Tibial nerve (tissue), 4 donors: ENCODE measurements around the gene HEPHL1.

Experiments used
- EP300 ChIP-seq, 2 donors: sonication (generic); formaldehyde crosslinking; IDR thresholded peaks; one replicate each; pipeline ENCODE4 v1.6.1; 2017; ENCODE audit warnings: antibody characterized with exemption in 2 of 2, mild to moderate bottlenecking in 1 of 2
- POLR2A ChIP-seq, 2 donors: fragments of 450-650 bp; IDR thresholded peaks; one replicate each; pipeline ENCODE4 v1.6.1; 2017; ENCODE audit warnings: antibody characterized with exemption in 2 of 2, mild to moderate bottlenecking in 2 of 2, moderate library complexity in 2 of 2
- TF ChIP-seq, protein P1 (sequence below), 5 experiments: fragments of 200-600 bp in 3 of 5; fragments of 450-650 bp in 2 of 5; sonication (generic) in 3 of 5; IDR thresholded peaks; one replicate each; pipeline ENCODE4 v1.5.1; 2016 to 2019; ENCODE audit warnings: antibody characterized with exemption in 5 of 5, mild to moderate bottlenecking in 3 of 5, moderate library complexity in 2 of 5

- TF ChIP-seq, protein P1, sequence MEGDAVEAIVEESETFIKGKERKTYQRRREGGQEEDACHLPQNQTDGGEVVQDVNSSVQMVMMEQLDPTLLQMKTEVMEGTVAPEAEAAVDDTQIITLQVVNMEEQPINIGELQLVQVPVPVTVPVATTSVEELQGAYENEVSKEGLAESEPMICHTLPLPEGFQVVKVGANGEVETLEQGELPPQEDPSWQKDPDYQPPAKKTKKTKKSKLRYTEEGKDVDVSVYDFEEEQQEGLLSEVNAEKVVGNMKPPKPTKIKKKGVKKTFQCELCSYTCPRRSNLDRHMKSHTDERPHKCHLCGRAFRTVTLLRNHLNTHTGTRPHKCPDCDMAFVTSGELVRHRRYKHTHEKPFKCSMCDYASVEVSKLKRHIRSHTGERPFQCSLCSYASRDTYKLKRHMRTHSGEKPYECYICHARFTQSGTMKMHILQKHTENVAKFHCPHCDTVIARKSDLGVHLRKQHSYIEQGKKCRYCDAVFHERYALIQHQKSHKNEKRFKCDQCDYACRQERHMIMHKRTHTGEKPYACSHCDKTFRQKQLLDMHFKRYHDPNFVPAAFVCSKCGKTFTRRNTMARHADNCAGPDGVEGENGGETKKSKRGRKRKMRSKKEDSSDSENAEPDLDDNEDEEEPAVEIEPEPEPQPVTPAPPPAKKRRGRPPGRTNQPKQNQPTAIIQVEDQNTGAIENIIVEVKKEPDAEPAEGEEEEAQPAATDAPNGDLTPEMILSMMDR (IDR thresholded peaks at IDR 0.05), result no peak
- TF ChIP-seq POLR2A (IDR thresholded peaks at IDR 0.05), result no peak
- no peak for TF ChIP-seq EP300 (IDR thresholded peaks at IDR 0.05)
Observed at GRCh38 chr11:94046796-94047195, 25.6 kb downstream of the HEPHL1 start.
